ENCODE results near the gene TRABD2B. TPM values are rescaled to one million over a fixed set of nuclear protein-coding genes. Genes with fewer than 3 reads are reported as not detected.
A peak's percentile ranks its signal among the peaks of the same experiment; 100 is the strongest.

The TRABD2B gene
- total RNA-seq, 4 donors from 2014 or later, result 0.05 to 0.15 (median 0.12) TPM

DNA sequence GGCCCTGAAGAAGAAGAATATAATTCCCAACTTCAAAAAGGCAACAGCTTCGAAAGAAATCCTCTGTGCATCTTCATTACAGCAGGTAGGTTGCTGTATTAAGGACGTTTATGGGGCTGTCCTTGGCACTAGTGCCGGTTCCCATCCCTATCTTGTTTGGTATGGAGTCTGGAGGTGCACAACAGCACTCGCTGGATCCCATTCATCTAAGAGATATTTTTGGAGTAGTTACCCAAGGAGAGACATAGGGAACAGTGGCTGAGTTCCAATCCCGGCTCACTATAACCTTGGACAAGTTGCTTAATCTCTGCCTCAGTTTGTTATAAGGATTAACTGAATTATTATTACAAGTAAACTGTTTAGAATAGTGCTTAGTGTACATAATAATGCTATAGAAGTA, 106.4 kb downstream of the TRABD2B start:
- DNase-seq, result peak; percentile 11 to 53
- Histone ChIP-seq H3K36me3 (no peaks in the 10 kb centered on the region), H3K9me3 (no peaks in the 10 kb centered on the region), H3K4me3 (no peak overlapping the region), H3K27ac (peak overlapping the region in 1 of 4 donors; percentile 48), H3K27me3 (no peaks in the 10 kb centered on the region), H3K4me1 (peaks cover 3 to 31% of the 10 kb centered on the region in 2 donors)
- intact Hi-C loops (cut with DNase I; ENCODE audit: low total_unique reads) (no loop called here), in situ Hi-C loops (cut with MboI; ENCODE audit: low sequenced_read_pairs in 4 of 4) (no loop called here)
- no peak for TF ChIP-seq POLR2A (IDR thresholded peaks at IDR 0.05)
- TF ChIP-seq, protein P1, sequence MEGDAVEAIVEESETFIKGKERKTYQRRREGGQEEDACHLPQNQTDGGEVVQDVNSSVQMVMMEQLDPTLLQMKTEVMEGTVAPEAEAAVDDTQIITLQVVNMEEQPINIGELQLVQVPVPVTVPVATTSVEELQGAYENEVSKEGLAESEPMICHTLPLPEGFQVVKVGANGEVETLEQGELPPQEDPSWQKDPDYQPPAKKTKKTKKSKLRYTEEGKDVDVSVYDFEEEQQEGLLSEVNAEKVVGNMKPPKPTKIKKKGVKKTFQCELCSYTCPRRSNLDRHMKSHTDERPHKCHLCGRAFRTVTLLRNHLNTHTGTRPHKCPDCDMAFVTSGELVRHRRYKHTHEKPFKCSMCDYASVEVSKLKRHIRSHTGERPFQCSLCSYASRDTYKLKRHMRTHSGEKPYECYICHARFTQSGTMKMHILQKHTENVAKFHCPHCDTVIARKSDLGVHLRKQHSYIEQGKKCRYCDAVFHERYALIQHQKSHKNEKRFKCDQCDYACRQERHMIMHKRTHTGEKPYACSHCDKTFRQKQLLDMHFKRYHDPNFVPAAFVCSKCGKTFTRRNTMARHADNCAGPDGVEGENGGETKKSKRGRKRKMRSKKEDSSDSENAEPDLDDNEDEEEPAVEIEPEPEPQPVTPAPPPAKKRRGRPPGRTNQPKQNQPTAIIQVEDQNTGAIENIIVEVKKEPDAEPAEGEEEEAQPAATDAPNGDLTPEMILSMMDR (IDR thresholded peaks at IDR 0.05 in 4 of 5, conservative IDR thresholded peaks at IDR 0.05 in 1 of 5), result no peak
- ATAC-seq, result peak; percentile 25 to 53

DNA sequence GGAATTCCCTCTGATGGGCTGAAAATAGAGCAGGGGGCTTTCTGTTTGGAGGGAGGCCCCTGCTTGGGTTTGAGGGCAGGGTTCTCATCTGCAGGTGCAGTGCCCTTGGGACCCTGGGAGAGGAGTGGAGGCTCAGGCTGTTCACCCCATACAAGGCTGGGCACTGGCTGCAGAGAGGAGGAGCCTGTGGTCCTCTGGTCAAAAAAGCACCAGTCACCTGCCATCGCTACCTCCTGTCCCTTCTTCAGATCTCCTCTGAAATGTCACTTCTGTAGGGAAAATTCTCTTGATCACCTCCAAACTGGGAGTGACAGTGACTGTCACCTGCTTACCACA, 108.9 kb downstream of the TRABD2B start:
- DNase-seq (no peak), ATAC-seq (no peak)
- Histone ChIP-seq H3K27me3 (no peaks in the 10 kb centered on the region), H3K4me1 (peaks cover 3 to 10% of the 10 kb centered on the region in 2 donors), H3K36me3 (no peaks in the 10 kb centered on the region), H3K27ac (no peak overlapping the region), H3K9me3 (no peaks in the 10 kb centered on the region), H3K4me3 (no peak overlapping the region)
- intact Hi-C loops (cut with DNase I; ENCODE audit: low total_unique reads) (no loop called here), in situ Hi-C loops (cut with MboI; ENCODE audit: low sequenced_read_pairs in 4 of 4) (no loop called here)
- TF ChIP-seq, protein P1 (IDR thresholded peaks at IDR 0.05 in 4 of 5, conservative IDR thresholded peaks at IDR 0.05 in 1 of 5), result no peak
- TF ChIP-seq POLR2A (IDR thresholded peaks at IDR 0.05), result no peak

DNA sequence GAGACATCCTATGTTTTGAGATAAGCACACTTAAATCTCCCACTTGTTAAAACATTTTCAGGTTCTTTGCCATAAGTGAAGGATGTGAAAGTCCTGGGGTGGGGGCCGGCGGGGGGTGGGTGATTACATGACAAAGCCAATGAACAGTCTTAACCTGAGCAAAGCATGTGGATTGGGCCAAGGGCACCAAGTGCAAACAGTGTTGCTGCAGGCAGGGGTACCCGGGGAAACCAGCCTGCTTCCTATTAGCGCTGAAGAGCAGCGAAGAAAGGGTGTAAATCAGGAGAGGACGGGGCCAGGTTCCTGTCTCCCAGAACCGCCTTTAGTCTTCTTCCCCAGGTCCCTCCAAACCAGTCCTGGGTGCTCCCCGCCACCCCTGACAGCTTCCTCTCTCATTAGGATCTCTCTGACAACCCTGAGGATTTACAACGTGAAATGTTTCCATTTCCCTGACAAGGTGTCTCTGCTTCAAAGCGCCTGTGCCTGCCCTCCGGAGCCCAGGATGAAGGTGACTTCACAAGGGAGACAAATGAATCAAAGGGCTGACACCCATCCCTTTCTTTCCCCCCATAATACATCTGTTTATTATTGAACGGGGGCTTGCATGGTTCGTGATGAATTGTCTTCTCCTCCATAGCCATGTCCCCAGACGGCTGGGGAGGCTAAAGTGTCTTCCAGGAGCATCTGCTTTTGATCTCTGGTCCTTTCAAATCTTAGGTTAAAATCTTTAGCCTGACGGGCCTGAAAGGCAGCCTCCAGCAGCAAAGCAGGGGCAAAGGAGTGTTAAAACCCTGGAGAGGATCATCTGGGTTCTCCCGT, 109.5 kb downstream of the TRABD2B start:
- Histone ChIP-seq H3K4me1 (peaks cover 3 to 8% of the 10 kb centered on the region in 2 donors), H3K4me3 (no peak overlapping the region), H3K27ac (no peak overlapping the region), H3K9me3 (no peaks in the 10 kb centered on the region), H3K36me3 (no peaks in the 10 kb centered on the region), H3K27me3 (no peaks in the 10 kb centered on the region)
- intact Hi-C loops (cut with DNase I; ENCODE audit: low total_unique reads), result no loop called here
- ATAC-seq (no peak), DNase-seq (no peak)
- in situ Hi-C loops (cut with MboI; ENCODE audit: low sequenced_read_pairs in 4 of 4), result no loop called here
- TF ChIP-seq POLR2A (IDR thresholded peaks at IDR 0.05), result no peak
- TF ChIP-seq, protein P1 (IDR thresholded peaks at IDR 0.05 in 4 of 5, conservative IDR thresholded peaks at IDR 0.05 in 1 of 5), result no peak

DNA sequence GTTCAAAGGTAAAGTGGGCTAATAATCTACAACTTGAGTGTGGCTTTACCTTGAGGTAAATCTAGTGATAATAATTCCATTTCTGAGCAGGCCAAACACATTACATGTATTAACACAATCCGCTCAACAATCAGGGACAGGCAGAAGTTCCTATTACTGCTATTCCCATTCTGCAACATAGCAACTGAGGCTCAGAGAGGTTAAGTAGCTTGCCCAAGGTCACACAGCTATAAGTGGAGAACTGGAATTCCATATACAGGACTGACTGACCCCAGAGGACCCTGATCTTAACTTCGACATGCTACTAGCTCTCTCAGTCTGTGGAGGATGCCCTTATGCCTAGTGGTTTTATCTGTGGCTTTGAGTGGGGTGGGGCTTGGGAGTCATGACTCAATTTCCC, 110.1 kb downstream of the TRABD2B start:
- H3K4me3 ChIP-seq, result no peak overlapping the region
- intact Hi-C loops (cut with DNase I; ENCODE audit: low total_unique reads) (no loop called here), in situ Hi-C loops (cut with MboI; ENCODE audit: low sequenced_read_pairs in 4 of 4) (no loop called here)
- DNase-seq (no peak), ATAC-seq (no peak)
- no peaks in the 10 kb centered on the region for H3K36me3 ChIP-seq
- H3K27ac ChIP-seq, result no peak overlapping the region
- no peak for TF ChIP-seq POLR2A (IDR thresholded peaks at IDR 0.05)
- TF ChIP-seq, protein P1 (IDR thresholded peaks at IDR 0.05 in 4 of 5, conservative IDR thresholded peaks at IDR 0.05 in 1 of 5), result no peak
- H3K27me3 ChIP-seq, result no peaks in the 10 kb centered on the region
- no peaks in the 10 kb centered on the region for H3K9me3 ChIP-seq
- H3K4me1 ChIP-seq, result peaks cover 3 to 8% of the 10 kb centered on the region in 2 donors
